ENCODE data around the gene ATF6.

Gene ATF6

DNA sequence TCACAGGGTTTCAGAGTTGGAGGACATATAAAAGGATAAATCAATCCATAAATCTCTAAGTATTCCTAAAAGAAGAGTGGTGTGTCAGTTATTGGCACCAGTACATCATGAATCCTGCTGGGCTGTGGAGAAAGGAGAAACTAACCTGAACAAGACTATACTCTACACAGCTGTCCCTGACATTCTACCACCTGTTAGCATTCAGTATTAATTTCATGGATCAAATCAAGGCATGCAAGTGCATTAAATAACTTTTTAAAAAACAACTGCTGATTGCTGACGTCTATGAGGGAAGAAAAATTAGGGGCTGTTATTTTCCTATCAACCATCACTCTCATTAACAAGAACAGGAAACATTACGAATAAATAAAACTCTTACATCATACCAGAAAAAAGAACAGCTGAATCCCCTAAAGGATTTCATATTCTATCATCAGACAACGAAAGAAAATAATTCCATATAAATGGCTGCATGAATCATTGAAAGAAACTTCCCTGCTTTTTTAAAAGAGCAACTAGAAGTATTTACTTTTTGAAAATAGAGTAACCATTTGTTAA, 121.7 kb downstream of the ATF6 start:
- DNase-seq (ENCODE audit: low read depth in 2 of 2), result no peak

DNA sequence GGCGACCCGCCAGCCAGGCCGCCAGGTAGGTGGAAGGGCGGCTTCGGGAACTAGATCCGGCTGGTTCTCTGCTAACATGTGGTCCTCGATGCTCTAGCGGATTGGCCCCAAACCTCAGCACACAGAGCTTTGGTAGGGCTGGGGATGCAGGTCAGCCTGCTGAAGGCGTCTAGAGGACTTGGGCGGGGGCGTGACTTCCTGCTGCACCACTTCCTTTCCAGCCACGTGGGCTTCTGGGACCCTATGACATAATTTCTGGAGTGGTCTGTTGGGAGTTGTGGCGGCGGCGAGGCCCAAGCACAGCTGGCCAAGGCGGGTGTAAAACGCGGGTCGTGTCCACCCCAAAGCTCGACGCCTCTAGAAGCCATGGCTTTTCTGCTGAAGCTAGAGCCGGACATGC, 124.5 kb downstream of the ATF6 start:
- no peak for DNase-seq (ENCODE audit: low read depth in 2 of 2)

DNA sequence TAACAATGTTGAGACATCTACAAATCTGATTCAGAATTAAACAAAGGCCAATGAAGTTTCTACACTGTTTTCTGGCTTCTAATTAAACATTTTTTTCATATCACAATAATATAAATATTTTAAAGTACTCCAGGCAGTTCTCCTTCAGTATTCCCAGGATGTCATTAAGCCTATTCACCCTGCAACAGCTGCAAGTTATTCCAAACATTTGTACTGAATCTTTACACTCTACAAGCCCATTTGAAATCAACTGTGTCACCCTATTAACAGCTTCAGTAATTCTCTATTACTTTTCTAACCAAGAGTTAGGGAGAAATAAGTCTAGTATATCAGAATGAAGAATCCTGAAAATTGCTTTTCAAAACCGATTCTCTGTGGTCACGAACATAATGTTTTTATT, 133.0 kb downstream of the ATF6 start:
- no peak for DNase-seq (ENCODE audit: low read depth in 2 of 2)

DNA sequence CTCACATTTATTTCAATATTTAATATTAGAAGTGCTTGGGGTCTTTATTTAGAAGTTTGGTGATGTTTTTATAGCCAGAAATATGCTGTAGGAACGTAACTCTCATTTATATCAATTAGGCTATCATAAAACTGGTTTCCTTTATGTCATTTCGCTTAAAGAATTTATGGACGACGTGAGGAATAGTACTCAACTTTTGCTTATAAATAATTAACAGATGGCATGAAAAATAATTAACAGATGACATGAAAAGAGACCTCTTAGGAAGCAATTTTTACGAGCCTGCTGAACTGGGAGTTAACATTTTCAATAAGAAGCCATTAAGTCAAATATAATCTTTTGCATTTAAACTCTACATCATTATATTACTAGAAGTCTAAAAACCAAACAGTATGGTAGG, 134.0 kb downstream of the ATF6 start:
- DNase-seq (ENCODE audit: low read depth in 2 of 2), result no peak

DNA sequence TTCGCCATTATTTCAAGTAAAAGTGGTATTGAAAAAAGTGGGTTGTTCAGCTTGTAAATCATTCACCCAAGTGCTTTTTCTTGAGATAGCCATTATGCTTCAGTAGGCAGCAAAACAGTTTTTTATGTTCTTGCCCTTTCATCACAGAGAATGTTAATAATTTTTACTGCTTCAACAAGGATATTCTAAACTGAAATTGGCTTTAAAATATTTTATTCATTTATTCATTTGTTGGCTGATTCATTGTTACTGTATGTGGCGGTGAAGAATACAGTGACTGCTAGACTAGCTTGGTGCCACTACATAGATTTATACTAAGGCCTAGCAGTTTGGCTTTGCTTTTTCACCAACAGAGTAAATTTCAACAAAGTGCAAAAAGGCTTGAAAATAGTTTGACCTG, 136.1 kb downstream of the ATF6 start:
- no peak for DNase-seq (ENCODE audit: low read depth in 2 of 2)

DNA sequence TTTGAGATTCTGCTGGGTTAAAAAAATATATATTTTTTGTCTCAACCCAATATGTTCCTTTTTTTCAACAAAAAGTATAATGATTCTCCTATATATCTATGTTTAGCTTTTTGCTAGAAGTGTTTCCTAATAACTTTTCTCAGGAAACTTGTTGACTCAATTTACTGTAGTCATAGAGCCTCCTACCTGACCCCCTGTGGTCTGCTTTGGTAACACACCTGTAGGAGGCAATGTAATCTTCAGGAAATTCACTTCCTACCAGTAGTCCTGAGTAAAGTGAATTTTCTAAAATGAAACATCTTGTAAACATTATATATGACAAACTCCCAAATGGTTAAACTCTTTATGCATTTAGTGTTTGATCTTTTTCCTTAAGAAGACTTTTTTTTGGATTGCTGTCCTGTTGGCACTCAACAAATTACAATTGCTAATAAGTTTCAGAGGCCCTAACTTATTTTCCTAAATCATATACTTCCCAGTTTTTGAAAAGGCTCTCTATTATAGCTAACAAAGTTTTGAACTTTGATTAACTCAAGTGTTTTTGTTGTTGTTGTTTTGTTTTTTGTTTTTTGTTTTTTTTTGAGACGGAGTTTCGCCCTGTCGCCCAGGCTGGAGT, 139.3 kb downstream of the ATF6 start:
- DNase-seq (ENCODE audit: low read depth in 2 of 2), result no peak

DNA sequence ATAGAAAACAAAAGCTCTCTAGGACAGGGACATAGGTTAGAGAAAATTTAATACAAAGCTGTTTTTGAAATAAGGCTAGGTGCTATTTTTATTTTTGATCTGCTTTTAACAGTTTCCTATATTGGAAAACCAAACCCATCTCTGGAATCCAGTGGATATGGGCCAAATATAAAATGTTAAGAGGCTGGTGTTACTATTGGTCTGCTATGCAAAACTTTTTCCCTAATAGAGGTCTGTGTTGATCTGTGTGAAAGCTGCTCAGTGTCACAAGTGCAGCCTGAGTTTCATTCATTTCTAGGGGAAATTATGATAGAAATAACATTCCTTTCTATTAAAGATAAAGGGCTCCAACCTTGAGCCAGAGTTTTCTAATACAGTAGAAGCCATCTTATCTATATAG, 141.1 kb downstream of the ATF6 start:
- no peak for DNase-seq (ENCODE audit: low read depth in 2 of 2)

DNA sequence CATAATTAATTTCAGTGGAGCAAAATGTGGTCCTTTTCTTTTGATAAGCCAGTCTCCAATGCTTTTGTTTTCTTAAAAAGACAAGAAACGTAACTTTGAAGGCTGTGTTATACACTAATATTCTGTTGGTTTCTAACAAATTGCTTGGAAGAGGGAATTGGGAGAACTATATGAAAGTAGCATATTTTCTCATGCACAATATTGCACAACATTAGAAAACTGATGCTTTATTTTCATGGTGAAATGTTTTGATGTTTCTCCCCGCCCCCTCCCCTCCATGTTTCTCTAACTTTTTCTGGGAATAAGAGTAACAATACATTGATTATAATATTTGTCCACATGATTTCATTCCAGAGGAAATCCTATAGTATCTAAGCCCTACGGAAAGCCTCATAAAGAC, 142.1 kb downstream of the ATF6 start:
- no peak for DNase-seq (ENCODE audit: low read depth in 2 of 2)

DNA sequence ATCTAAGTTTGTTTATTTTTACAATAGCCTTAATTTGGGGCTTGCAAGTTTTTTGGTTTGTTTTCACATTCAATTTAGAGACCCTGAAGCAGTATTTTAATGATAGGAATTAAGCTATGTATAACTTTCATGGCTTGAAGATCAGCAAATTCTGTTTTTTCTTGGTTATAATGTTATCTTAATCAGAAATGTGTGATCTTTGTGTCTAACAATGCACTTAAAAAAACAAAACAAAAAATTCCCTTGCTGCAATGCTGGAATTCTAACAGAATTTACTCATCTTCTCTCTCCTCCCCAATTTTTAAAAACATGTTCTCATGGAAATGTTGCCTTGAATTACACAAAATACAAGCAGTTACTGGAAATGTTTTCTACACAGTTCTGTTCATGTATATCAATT, 144.5 kb downstream of the ATF6 start:
- no peak for DNase-seq (ENCODE audit: low read depth in 2 of 2)

DNA sequence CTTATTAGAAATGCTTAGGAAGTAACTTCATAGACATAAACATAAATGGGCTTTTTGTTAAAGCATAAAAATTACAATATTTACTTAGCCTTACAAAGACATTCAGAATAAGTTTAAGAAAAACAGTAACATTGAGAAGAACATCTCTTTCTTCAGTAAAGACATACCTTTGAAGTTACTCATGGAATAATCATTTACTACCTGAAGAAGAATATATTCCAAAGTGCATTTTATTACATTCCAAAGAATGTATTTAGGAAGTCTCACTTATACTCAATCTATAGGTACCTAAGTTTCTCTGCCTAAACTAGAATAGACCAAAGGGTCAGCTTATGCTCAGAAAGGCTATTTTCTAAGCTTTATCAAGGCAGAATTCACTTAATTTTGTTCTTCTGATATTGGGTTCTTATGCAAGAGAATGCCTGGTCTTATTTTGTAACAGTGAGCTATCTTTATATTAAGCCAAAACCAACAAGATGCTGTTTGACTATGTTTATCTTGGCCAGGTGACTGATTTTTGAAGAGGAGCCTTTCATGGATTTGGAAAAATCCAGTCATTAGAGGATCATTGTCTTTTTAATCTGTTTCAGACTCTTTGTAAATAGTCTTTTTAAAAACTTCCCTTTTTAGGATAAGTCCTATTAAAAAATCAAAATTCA, 147.5 kb downstream of the ATF6 start:
- no peak for DNase-seq (ENCODE audit: low read depth in 2 of 2)

DNA sequence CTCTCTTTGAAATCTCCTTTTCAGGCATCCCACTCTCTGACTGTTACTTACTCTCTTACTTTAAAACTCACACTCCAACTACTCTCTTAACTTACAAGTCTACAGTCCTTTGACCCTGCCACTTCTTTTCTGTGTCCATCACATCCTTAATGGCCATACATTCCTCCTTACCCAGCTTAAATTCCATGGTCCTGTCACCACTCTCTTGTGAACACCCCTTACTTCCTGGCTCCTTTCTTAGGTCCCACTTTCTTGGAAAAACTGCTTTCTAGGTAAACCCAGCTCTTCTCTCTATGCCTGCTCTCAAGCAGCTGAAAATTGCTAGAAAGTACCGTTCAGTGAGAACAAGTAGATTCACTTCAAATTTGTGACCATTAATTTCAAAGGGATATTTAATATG, 148.5 kb downstream of the ATF6 start:
- no peak for DNase-seq (ENCODE audit: low read depth in 2 of 2)

DNA sequence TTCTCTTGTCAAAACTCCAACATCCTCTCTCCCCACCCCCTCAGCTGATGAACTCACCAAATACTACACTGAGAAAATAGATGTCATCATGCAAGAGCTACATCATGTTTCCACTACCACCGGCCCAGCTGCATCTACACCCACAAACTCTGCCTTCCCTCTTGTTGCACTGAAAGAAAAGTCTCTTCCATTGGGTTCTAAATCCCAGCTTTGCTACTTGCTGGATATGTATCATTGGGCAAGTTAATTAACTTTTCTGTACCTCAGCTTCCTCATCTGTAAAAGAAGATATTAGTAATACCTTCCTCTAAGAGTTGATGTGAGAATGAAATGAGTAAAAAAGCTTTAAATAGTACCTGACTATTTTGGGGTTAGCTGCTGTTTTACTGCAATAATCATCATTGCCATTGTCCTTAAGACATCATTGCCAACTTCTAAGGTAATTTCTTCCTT, 149.0 kb downstream of the ATF6 start:
- peak; percentile 21 to 31 for DNase-seq (ENCODE audit: low read depth in 2 of 2)

DNA sequence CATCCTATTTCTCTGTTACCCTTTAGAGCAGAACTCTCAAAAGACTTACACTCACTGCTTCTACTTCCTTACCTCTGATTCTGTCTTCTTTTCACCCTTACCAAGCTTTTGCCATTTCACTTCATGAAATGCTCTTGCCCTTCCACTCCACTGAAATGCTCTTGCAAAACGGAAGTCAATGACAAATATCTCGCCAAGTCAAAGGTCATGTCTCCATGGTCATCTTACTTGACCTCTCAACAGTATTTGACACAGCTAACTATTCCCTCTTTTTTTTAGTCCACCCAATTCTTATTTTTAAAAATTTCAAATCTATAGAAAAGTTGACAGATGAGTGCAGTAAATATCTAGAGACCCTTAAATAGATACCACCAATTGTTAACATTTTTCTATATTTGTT, 149.9 kb downstream of the ATF6 start:
- DNase-seq (ENCODE audit: low read depth in 2 of 2), result no peak

DNA sequence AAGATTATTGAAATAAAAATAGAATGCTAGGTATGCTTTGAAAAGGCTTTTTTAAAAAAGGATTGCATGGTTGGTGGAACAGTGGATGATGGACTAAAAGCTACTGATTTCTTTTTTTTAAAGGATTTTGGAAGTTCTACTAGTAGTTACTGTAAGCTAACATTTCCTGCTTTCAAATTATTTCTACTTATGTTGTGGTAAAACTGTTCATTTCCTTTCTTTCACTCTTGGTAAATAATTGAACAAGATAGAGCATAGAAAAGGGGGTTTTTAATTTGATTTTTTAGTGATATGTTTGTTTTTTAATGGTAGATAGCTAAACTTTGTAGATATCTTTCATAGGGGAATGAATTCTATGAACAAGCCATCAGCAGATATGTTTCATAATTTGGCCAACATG, 153.1 kb downstream of the ATF6 start:
- no peak for DNase-seq (ENCODE audit: low read depth in 2 of 2)

DNA sequence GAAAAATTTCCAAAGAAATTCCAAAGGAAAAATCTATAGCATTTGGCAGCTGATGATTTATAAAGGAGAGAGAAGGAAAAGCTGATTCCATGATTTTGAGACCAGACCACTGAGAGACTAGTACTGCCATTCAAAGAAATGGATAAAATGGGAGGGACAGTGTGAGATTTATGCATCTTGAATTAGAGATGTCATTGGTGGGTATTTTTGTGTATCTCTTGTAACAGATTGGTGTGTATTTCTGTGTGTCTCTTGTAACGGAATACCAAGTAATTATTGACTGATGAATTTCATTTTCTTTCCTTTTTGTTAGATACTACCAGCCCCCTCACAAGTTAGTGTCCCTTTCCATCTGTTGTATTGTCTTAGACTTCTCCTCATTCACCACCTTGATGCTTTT, 155.4 kb downstream of the ATF6 start:
- no peak for DNase-seq (ENCODE audit: low read depth in 2 of 2)

DNA sequence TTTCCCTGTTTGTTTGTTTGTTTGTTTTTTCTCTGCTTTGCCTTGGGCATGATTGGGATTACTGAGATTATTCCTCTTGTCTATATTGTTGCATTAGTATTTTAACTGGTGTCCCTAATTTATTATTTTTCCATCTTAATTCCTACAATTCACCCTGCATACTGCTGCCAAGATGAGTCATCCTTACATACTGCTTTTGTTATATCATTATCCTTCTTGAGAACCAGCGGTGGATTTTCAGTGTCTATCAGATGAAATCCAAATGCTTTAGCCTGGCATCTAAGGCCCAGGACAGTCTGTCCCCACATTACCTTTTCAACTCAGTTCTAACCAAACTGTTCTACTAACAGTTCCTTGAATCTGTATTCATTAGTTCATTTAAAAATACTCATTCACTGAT, 155.9 kb downstream of the ATF6 start:
- no peak for DNase-seq (ENCODE audit: low read depth in 2 of 2)

DNA sequence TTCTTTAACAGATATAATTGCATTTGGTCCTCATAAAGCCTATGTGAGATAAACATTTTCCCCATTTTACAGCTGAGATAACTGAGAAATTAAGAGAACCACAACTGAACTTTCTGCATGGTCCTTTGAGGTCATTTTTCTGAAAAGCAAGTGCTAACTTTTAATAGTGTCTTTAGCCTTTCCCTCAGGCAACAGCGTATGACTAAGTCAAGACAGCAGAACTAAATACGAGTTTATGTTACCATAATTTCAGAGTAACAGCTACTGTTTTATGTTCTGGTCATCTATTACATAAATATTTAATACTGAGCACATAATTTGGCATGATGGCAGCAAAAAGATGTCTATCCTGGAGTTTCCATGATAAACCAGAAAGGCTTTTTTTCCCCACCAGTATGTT, 161.9 kb downstream of the ATF6 start:
- no peak for DNase-seq (ENCODE audit: low read depth in 2 of 2)

DNA sequence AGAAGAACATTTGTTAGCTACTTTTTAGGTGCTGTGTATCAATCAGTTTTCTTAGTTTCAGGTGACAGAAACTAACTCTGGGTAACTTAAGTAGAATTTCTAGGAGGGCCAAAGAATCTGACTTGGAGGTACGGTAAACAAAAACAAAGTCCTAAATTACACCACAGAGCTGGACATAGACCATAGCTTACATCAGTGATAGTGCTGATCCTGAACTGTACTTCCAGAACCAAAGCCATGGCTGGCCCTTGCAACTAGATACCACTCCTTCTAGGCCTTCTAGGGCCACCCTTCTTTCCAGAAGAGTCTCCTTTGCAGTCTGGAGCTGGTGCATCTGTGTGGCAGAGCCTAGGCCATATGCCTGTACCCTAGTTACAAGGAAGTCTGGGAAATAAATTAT, 163.0 kb downstream of the ATF6 start:
- DNase-seq (ENCODE audit: low read depth in 2 of 2), result no peak

DNA sequence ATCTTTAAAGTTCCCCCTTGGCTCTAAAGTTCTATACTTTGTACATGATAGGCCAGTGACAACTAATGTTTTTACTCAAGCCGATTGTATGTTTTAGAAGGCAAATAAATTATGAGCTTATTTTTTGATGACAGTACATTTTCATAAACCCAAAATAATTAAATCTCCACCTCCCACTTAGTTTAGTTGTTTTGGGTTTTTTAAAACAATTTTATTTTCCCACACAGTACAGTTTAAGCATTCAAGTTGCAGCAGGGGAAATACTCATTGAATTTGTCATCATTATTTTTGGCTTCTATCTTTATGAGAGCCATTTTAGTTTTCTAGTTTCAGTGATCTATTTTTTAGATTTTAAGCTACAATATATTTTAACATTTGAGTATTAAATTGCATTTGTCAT, 163.9 kb downstream of the ATF6 start:
- DNase-seq (ENCODE audit: low read depth in 2 of 2), result no peak

DNA sequence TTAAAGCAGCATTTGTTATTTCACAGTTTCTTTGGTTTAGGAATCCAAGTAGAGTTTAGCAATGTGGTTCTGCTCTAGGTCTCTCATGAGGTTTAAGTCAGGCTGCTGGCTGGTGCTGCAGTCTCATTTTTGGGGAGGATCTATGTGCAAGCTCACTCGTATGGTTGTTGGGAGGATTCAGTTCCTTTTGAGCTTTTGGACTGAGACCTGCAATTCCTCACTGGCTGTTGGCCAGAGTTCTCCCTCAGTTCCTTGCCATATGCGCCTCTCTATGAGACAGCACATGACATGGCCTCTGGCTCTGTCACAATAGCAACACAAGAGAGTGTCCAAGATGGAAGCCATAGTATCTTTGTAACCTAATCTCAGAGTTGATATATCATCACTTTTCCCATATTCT, 166.5 kb downstream of the ATF6 start:
- no peak for DNase-seq (ENCODE audit: low read depth in 2 of 2)

DNA sequence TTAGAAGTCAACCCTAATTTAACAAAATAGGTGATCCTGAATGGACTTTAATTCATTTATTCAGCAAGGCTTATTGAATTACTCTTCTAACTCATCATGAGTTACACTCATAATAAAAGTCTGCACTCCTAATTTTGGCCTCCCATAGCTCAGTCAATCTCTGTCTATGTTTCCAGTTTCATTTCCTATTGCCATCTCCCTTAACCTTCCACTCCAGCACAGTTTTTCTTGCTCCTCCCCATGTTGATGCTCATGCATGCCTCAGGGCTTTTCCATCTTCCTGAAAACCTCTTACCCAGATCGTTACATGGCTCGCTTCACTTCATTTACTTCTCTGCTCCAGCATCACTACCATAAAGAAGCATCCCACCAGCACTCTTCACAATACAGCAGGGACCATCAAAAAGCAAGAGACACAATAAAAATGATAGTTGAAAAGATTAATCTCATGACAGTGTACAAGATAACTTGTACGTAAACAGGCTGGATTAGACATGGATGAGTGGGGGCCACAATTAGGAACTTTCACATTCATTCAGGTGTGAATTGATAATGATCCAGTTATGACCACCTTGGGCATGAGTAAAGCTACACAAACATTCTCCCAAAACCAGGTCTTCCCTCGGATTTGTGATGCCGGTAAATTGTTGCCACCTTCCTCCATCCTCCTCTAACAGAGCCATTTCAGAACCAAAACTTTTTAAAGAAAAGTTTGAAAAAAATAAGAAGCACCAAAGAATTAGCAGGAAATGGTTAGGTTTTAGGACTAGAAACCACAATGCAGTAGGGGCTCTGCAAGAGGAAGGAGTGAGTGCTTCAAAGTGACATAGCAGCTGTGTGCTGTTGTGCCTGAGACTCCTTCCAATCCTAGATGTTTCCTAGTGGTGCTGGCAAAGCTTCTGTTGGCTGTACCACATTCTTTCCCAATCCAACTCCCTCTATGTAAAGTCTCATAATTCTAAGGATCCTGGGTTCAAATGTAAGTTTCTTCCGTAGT, 167.8 kb downstream of the ATF6 start:
- no peak for DNase-seq (ENCODE audit: low read depth in 2 of 2)

DNA sequence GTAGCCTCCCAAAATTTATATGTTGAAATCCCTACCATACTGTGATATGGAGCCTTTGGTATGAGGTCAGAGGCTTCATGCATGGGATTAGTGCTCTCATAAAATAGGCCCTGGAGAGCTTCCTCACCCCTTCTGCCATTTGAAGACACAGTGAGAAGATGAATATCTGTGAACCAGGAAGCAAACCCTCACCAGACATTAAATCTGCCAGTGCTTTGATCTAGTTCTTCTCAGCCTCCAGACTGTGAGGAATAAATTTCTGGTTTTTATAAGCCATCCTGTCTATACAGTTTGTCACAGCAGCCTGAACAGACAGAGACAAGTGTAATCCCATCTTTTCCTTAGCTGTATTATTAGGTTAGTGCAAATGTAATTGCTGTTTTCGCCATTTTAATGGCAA, 169.1 kb downstream of the ATF6 start:
- DNase-seq (ENCODE audit: low read depth in 2 of 2), result no peak
